K562 (cell line): ENCODE measurements around the gene PREB. TPM values are rescaled to one million over a fixed set of nuclear protein-coding genes. Genes with fewer than 3 reads are reported as not detected.

Source experiments
- ATAC-seq: fragments of 200-7000 bp; cut with Tn5 transposase; 3 replicates; pipeline ENCODE4 v1.9.1; 2020; ENCODE audit warnings: moderate library complexity
- Bru-seq: library from RNA; stranded (reverse); fragments of 400-500 nt; gene quantifications from one replicate; lab custom pipeline; 2021; lab: Mats Ljungman, UMichigan
- BruChase-seq, 2 experiments: library from RNA; stranded (reverse); fragments of 400-500 nt; gene quantifications; one replicate each; lab custom pipeline; 2021; lab: Mats Ljungman, UMichigan
- BruUV-seq: library from RNA; stranded (reverse); fragments of 400-500 nt; replicated peaks from 2 replicates; lab custom pipeline; 2021; lab: Mats Ljungman, UMichigan
- CTCF ChIA-PET: fragments of 300-600 bp; formaldehyde crosslinking; extraction: SDS; loops from one replicate; lab custom pipeline; 2021; ENCODE audit warnings: low intra/inter-chr PET ratio; lab: Yijun Ruan, JAX
- POLR2A ChIA-PET: fragments of 300-600, 350-650 bp; sonication (Branson Sonifier 250); formaldehyde crosslinking; extraction: SDS; loops from one replicate; lab custom pipeline; 2021; ENCODE audit warnings: antibody characterized with exemption, inconsistent platforms; lab: Yijun Ruan, JAX
- DNase-seq, 4 experiments: peaks; one replicate each; pipeline versions ENCODE4 v3.0.0 to v3.0.0-alpha.2; 2011 to 2018; ENCODE audit warnings: low spot score in 3 of 4, mixed read lengths in 3 of 4; ENCODE audit errors: extremely low read depth in 1 of 4
- FAIRE-seq: peaks from 2 replicates; lab custom pipeline; 2011; peaks lifted over from hg19 to GRCh38; lab: Jason Lieb, UNC
- H2AFZ ChIP-seq: 2 replicates; pipeline ENCODE4 v1.6.0; 2011; ENCODE audit warnings: low read depth, low read length, control low read depth, inconsistent platforms
- H3K27ac ChIP-seq: fragments of 200-600 bp; 3 replicates; pipeline ENCODE4 v1.8.0; 2011; ENCODE audit warnings: low read depth, mild to moderate bottlenecking, control low read depth, inconsistent platforms, low read length, moderate library complexity, mixed read lengths; ENCODE audit errors: extremely low read depth
- H3K27me3 ChIP-seq, 2 experiments: fragments of 300-600 bp in 1 of 2; 2 replicates in 1 of 2; 3 replicates in 1 of 2; pipeline versions ENCODE4 v1.6.0 to v1.8.0; 2011; ENCODE audit warnings: inconsistent platforms in 2 of 2, low read length in 2 of 2, mild to moderate bottlenecking in 1 of 2, mixed read lengths in 1 of 2, moderate library complexity in 1 of 2; ENCODE audit not compliant: control insufficient read depth in 2 of 2, insufficient read depth in 2 of 2
- H3K36me3 ChIP-seq: fragments of 300-600 bp; 3 replicates; pipeline ENCODE4 v1.8.0; 2011; ENCODE audit warnings: mild to moderate bottlenecking, low read length, inconsistent platforms; ENCODE audit not compliant: control insufficient read depth, insufficient read depth
- H3K4me1 ChIP-seq, 2 experiments: fragments of 200-600 bp in 1 of 2; replicated peaks in 1 of 2; 2 replicates in 1 of 2; 3 replicates in 1 of 2; pipeline versions ENCODE4 v1.5.1 to v1.8.0; 2011; ENCODE audit warnings: inconsistent platforms in 2 of 2, low read length in 2 of 2, mild to moderate bottlenecking in 1 of 2, mixed read lengths in 1 of 2, moderate library complexity in 1 of 2; ENCODE audit not compliant: control insufficient read depth in 2 of 2, insufficient read depth in 2 of 2
- H3K4me2 ChIP-seq: 2 replicates; pipeline ENCODE4 v1.6.1; 2011; ENCODE audit warnings: low read length, control low read depth, inconsistent platforms, mixed read lengths; ENCODE audit not compliant: insufficient read depth
- H3K4me3 ChIP-seq: fragments of 200-600 bp; sonication (generic), shearing (Covaris generic); 2 replicates; pipeline ENCODE4 v1.5.1; 2016; ENCODE audit warnings: control low read depth, inconsistent platforms
- H3K79me2 ChIP-seq: fragments of 200-600 bp; 3 replicates; pipeline ENCODE4 v1.8.0; 2011; ENCODE audit warnings: low read length, inconsistent platforms; ENCODE audit not compliant: control insufficient read depth, insufficient read depth
- H3K9ac ChIP-seq, 2 experiments: 2 replicates each; pipeline versions ENCODE4 v1.6.0 to v1.6.1; 2011; ENCODE audit warnings: low read depth in 2 of 2, low read length in 2 of 2, control low read depth in 1 of 2, inconsistent platforms in 1 of 2, mild to moderate bottlenecking in 1 of 2, mixed read lengths in 1 of 2; ENCODE audit not compliant: insufficient read depth in 1 of 2
- H3K9me1 ChIP-seq: one replicate; pipeline ENCODE4 v1.6.0; 2011; ENCODE audit warnings: inconsistent platforms, mild to moderate bottlenecking, low read length, moderate library complexity; ENCODE audit not compliant: control insufficient read depth, insufficient read depth
- H3K9me3 ChIP-seq: replicated peaks from 2 replicates; pipeline ENCODE4 v1.5.1; 2011; ENCODE audit warnings: low read depth, low read length, inconsistent platforms; ENCODE audit not compliant: control insufficient read depth, insufficient read depth
- H4K20me1 ChIP-seq: replicated peaks from 2 replicates; pipeline ENCODE4 v1.6.1; 2011; ENCODE audit warnings: low read length, inconsistent platforms, mixed read lengths; ENCODE audit not compliant: control insufficient read depth, insufficient read depth
- FOXM1 ChIP-seq, 2 experiments: fragments of 450-650 bp in 1 of 2; sonication (generic) in 1 of 2; formaldehyde crosslinking in 1 of 2; IDR thresholded peaks; 2 replicates each; pipeline versions ENCODE4 v1.6.1 to v1.9.0; 2017 to 2022; ENCODE audit warnings: low read depth in 2 of 2, mild to moderate bottlenecking in 2 of 2, missing genetic modification reagents in 1 of 2, moderate library complexity in 1 of 2
- FOXO4 ChIP-seq: fragments of 450-650 bp; formaldehyde crosslinking; IDR thresholded peaks from 2 replicates; pipeline ENCODE4 v1.4.0; 2020; ENCODE audit warnings: mild to moderate bottlenecking, moderate library complexity
- MAX ChIP-seq: sonication (generic); formaldehyde crosslinking; IDR thresholded peaks from 2 replicates; pipeline ENCODE4 v1.9.0; 2022; ENCODE audit warnings: mild to moderate bottlenecking, missing genetic modification reagents
- ZBED1 ChIP-seq: IDR thresholded peaks from 2 replicates; pipeline ENCODE4 v1.6.1; 2014
- ZNF232 ChIP-seq: sonication (generic); formaldehyde crosslinking; IDR thresholded peaks from 2 replicates; pipeline ENCODE4 v1.8.0; 2022; ENCODE audit warnings: mild to moderate bottlenecking, missing genetic modification reagents
- WGBS: fragments of 100-300 bp; shearing (Covaris generic); methylation state at CpG from one replicate; pipeline ENCODE4 v1.1.6; 2016; ENCODE audit warnings: low coverage, mixed read lengths; ENCODE audit not compliant: insufficient coverage; ENCODE audit errors: missing lambda C conversion rate; 5-methylcytosine and 5-hydroxymethylcytosine counted together
- in situ Hi-C: fragments of 300-500 bp; cut with MboI; formaldehyde crosslinking; loops from 4 replicates; pipeline ENCODE4 v1.15.0; 2018; ENCODE audit warnings: inconsistent platforms, mixed read lengths
- intact Hi-C: fragments of 100-400 bp; cut with micrococcal nuclease; formaldehyde crosslinking; loops from 2 replicates; pipeline ENCODE4 v1.14.2; 2022
- long read RNA-seq, 3 experiments: library from polyadenylated mRNA in 2 of 3; library from RNA in 1 of 3; unstranded in 2 of 3; stranded (forward) in 1 of 3; transcript quantifications; one replicate each; pipeline ENCODE4 v2.0.0, GENCODE V29; 2019 to 2022
- polyA minus RNA-seq, 3 experiments: library from RNA; depleted of rRNA, polyadenylated mRNA; stranded (reverse); fragments of >200 nt; gene quantifications; 2 replicates each; pipeline ENCODE4 v1.2.3, GENCODE V29; 2011
- polyA plus RNA-seq, 8 experiments: library from polyadenylated mRNA; depleted of rRNA in 4 of 8; stranded (reverse) in 5 of 8; unstranded in 3 of 8; fragments of >200 nt; fragmentation: Nextera tagmentation in 2 of 8; fragmentation: Illumina TruSeq in 1 of 8; extraction: Ambion mirVana in 2 of 8; extraction: Trizol in 1 of 8; gene quantifications; 2 replicates each; pipeline versions ENCODE4 v1.2.1 to v1.2.3, GENCODE V29; 2011 to 2014; ENCODE audit warnings: inconsistent platforms in 1 of 8, missing spikeins in 1 of 8
- total RNA-seq, 7 experiments: library from RNA; depleted of rRNA in 6 of 7; stranded (reverse); fragments of >200 nt in 6 of 7; fragmentation: Illumina TruSeq in 2 of 7; extraction: Trizol in 2 of 7; gene quantifications; 2 replicates each; pipeline versions ENCODE4 v1.2.1 to v1.2.3, GENCODE V29; 2011 to 2021; ENCODE audit warnings: low replicate concordance in 1 of 7

Gene PREB
- 43.3 and 114 TPM in 2 replicates for total RNA-seq (2011; cell fraction: chromatin; rRNA removed; ENCODE audit: low replicate concordance)
- total RNA-seq (2011; cell fraction: nucleolus; rRNA removed), result 72.0 and 78.4 TPM in 2 replicates
- 43.7 and 58.3 TPM in 2 replicates for total RNA-seq (2011; cell fraction: nucleoplasm; rRNA removed)
- total RNA-seq (2014; rRNA removed) (67.2 and 83.1 TPM in 2 replicates), total RNA-seq (2014; rRNA removed; fragmentation: Illumina TruSeq; extraction: Trizol) (32.5 and 44.3 TPM in 2 replicates), total RNA-seq (2015; rRNA removed; fragmentation: Illumina TruSeq; extraction: Trizol) (60.9 and 62.3 TPM in 2 replicates), total RNA-seq (2021) (74.8 and 79.1 TPM in 2 replicates), polyA plus RNA-seq (2011; rRNA removed) (77.9 and 87.2 TPM in 2 replicates), polyA plus RNA-seq (2014; fragmentation: Illumina TruSeq; extraction: Trizol) (78.8 and 84.2 TPM in 2 replicates), polyA plus RNA-seq (2014; fragmentation: Nextera tagmentation; extraction: Ambion mirVana) (10 to 100 TPM; 35.1 to 35.4 TPM), polyA plus RNA-seq (2014; rRNA removed) (74.8 and 78.8 TPM in 2 replicates), polyA minus RNA-seq (2011; rRNA and poly(A)+ RNA removed) (68.5 and 74.2 TPM in 2 replicates), Bru-seq, nascent RNA (percentile 88 among the genes with signal in this experiment), BruChase-seq, experiment 1, labeled RNA remaining after a 2-hour chase (percentile 73 among the genes with signal in this experiment), BruChase-seq, experiment 2, labeled RNA remaining after a 6-hour chase (percentile 75 among the genes with signal in this experiment)
- 91.7 and 112 TPM in 2 replicates for polyA plus RNA-seq (2011; cell fraction: cytosol; rRNA removed)
- 216 and 217 TPM in 2 replicates for polyA plus RNA-seq (2011; cell fraction: nucleus; rRNA removed)
- 51.7 and 87.9 TPM in 2 replicates for polyA plus RNA-seq (2012)
- polyA minus RNA-seq (2011; cell fraction: cytosol; rRNA and poly(A)+ RNA removed), result 22.8 and 23.0 TPM in 2 replicates
- polyA minus RNA-seq (2011; cell fraction: nucleus; rRNA and poly(A)+ RNA removed), result 28.0 and 47.5 TPM in 2 replicates
- long read RNA-seq, experiment 1, transcript PREB-201 (9 exons, 2,166 nt), result major isoform, 264 of 359 reads
- long read RNA-seq, experiment 1, partial matches to known transcripts, result 51 of 359 reads
- long read RNA-seq, experiment 1, other reads (novel, unspliced or antisense), result 39 of 359 reads
- long read RNA-seq, experiment 2, transcript PREB-201 (9 exons, 2,166 nt), result major isoform, 70 of 112 reads
- long read RNA-seq, experiment 2, partial matches to known transcripts, result 20 of 112 reads
- long read RNA-seq, experiment 2, other reads (novel, unspliced or antisense), result 21 of 112 reads
- long read RNA-seq, experiment 3, transcript PREB-201 (9 exons, 2,166 nt), result major isoform, 101 of 133 reads
- long read RNA-seq, experiment 3, partial matches to known transcripts, result 4 of 133 reads
- long read RNA-seq, experiment 3, other reads (novel, unspliced or antisense), result 26 of 133 reads

- WGBS, result under 1% methylated on average over 66 of the region's 86 CpGs
- POLR2A ChIA-PET, result interaction anchor here (0.6 to 2.1 kb wide), 7 partner anchors 10 to 167 kb away, joined by 3 to 12 read pairs (median 4); partner anchors contain the start of gene ABHD1
- in situ Hi-C loops, result no loop called here
- TF ChIP-seq ZBED1, result no peak
- TF ChIP-seq FOXM1 (IDR thresholded peaks at IDR 0.05; ENCODE audit: low read depth), result no peak
- no peak; the same call in 1 of the 2 replicates for TF ChIP-seq FOXM1 (CRISPR knock-in tag; IDR thresholded peaks at IDR 0.05; ENCODE audit: low read depth)
- TF ChIP-seq ZNF232, result no peak
- peak; percentile 52; the same call in 1 of the 2 replicates for TF ChIP-seq MAX (CRISPR knock-in tag)
- TF ChIP-seq FOXO4, result no peak
Observed at GRCh38 chr2:27133905-27134780, at the start of gene PREB. Gene PREB, minus strand, starts transcription at chr2:27134636. Its CDS starts 215 bp downstream, at chr2:27134421.

More at GRCh38 chr2:27133905-27134780, at the start of gene PREB:
- H3K27me3 ChIP-seq, result no peaks in the 10 kb centered on the region
- CTCF ChIA-PET, result interaction anchor here (1.3 kb wide), 1 partner anchor 58 kb away, joined by 5 read pairs; no protein-coding TSS in a partner anchor
- intact Hi-C loops, result no loop called here
- H3K4me1 ChIP-seq, result peaks cover 15 to 35% of the 10 kb centered on the region in 2 experiments; a peak in 4 of 5 replicates
- peaks cover 21% of the 10 kb centered on the region for H3K79me2 ChIP-seq
- DNase-seq (peak; percentile 97 to 99 (median 98)), FAIRE-seq (peak; percentile 93), ATAC-seq (peak; percentile 98)
- no TSS peak for BruUV-seq
- no peaks in the 10 kb centered on the region; the same call in 1 of the 2 replicates for H3K9me3 ChIP-seq
- peaks cover 8% of the 10 kb centered on the region for H3K9me1 ChIP-seq
- H2AFZ ChIP-seq, result peak within 1 kb of the TSS; percentile 96
- H3K4me2 ChIP-seq, result peak within 1 kb of the TSS; percentile 80
- H3K36me3 ChIP-seq, result peaks cover 42% of the 10 kb centered on the region; the same call in 2 of the 3 replicates
- peak within 1 kb of the TSS; percentile 95 to 99 for H3K9ac ChIP-seq
- H4K20me1 ChIP-seq, result no peaks in the 10 kb centered on the region; the same call in 1 of the 2 replicates
- peak within 1 kb of the TSS; percentile 85 for H3K27ac ChIP-seq
- peak within 1 kb of the TSS; percentile 98 for H3K4me3 ChIP-seq
